ENCODE results near the gene KIAA1217. TPM values are rescaled to one million over a fixed set of nuclear protein-coding genes. Genes with fewer than 3 reads are reported as not detected.
A peak's percentile ranks its signal among the peaks of the same experiment; 100 is the strongest.

Gene KIAA1217
- total and polyA plus RNA-seq, 2 experiments from 2014 or later = 13.3 to 23.1 TPM

DNA sequence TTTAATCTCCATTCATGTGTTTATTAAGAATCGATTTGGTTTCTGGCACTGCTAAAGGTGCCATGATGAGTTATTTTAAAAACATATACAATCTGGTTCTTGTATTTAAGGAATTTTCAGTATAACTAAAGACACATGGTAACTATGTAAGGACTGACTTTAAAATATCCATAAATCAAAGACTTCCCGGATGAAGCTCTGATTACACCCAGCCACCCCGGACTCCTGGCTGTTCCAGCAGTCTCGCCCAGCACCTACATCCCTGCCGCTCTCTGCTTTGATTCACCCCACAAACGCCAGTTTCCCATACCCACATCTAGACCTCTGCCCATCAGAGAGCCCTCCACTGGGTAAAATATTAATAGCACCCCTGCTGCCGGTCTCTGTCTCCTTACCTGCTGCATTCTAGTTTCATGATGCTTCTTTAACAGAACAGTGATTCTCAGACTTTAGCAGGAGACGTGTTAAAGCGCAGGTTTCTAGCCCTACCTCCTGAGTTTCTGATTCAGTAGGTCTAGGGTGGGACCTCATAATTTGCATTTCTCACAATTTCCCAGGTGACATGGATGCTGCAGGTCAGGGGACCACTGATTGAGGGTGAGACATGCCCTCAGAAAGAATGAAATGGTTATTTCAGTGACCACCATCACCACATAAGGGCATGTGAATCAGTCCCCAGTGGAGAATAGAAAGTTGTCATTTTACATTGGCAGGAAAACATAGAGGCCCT, 185.7 kb downstream of the KIAA1217 start:
- Histone ChIP-seq H3K4me1 (ENCODE audit: low read depth) (peaks cover 8% of the 10 kb centered on the region), H3K27me3 (no peaks in the 10 kb centered on the region)
- TF ChIP-seq, protein P1, sequence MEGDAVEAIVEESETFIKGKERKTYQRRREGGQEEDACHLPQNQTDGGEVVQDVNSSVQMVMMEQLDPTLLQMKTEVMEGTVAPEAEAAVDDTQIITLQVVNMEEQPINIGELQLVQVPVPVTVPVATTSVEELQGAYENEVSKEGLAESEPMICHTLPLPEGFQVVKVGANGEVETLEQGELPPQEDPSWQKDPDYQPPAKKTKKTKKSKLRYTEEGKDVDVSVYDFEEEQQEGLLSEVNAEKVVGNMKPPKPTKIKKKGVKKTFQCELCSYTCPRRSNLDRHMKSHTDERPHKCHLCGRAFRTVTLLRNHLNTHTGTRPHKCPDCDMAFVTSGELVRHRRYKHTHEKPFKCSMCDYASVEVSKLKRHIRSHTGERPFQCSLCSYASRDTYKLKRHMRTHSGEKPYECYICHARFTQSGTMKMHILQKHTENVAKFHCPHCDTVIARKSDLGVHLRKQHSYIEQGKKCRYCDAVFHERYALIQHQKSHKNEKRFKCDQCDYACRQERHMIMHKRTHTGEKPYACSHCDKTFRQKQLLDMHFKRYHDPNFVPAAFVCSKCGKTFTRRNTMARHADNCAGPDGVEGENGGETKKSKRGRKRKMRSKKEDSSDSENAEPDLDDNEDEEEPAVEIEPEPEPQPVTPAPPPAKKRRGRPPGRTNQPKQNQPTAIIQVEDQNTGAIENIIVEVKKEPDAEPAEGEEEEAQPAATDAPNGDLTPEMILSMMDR (IDR thresholded peaks at IDR 0.05; ENCODE audit: low read depth, low read length) = no peak

GRCh38 chr10:24396396-24396795, 187.5 kb downstream of the KIAA1217 start:
- no peaks in the 10 kb centered on the region for H3K9me3 ChIP-seq (ENCODE audit: low read depth)
- H3K27ac ChIP-seq = no peak overlapping the region
- peaks cover 8% of the 10 kb centered on the region for H3K4me1 ChIP-seq (ENCODE audit: low read depth)
- H3K27me3 ChIP-seq = no peaks in the 10 kb centered on the region
- TF ChIP-seq, protein P1 (IDR thresholded peaks at IDR 0.05; ENCODE audit: low read depth, low read length) = peak; percentile 18
- DNase-seq (ENCODE audit: low read depth in 1 of 2, low spot score in 1 of 2) = peak in 1 of 2 donors; percentile 11
- H3K4me3 ChIP-seq = no peak overlapping the region
- H3K36me3 ChIP-seq = no peaks in the 10 kb centered on the region

More for the DNA sequence above, 185.7 kb downstream of the KIAA1217 start:
- no peak for DNase-seq (ENCODE audit: low read depth in 1 of 2, low spot score in 1 of 2)
- Histone ChIP-seq H3K27ac (no peak overlapping the region), H3K36me3 (no peaks in the 10 kb centered on the region), H3K4me3 (no peak overlapping the region), H3K9me3 (ENCODE audit: low read depth) (no peaks in the 10 kb centered on the region)

DNA sequence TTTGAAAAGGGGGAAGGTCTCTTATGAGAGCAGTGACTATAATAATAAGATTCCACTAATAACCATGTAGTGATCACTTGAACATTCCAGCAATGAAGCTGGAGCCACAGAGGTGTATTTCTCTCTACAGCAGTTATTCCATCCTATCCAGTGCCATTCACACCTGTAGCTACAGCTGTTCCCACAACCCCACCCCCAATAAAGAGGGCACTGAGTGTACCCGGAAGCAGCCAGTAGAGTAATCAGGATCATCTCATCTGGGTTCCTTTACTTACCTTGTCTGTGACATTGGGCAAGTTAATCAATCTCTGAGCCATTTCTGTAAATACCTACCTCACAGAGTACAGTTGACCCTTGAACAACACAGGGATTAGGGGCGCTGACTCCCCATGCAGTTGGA, 188.7 kb downstream of the KIAA1217 start:
- no peak for DNase-seq (ENCODE audit: low read depth in 1 of 2, low spot score in 1 of 2)
- H3K36me3 ChIP-seq = no peaks in the 10 kb centered on the region
- no peaks in the 10 kb centered on the region for H3K9me3 ChIP-seq (ENCODE audit: low read depth)
- TF ChIP-seq, protein P1 (IDR thresholded peaks at IDR 0.05; ENCODE audit: low read depth, low read length) = no peak
- H3K27me3 ChIP-seq = no peaks in the 10 kb centered on the region
- peaks cover 8% of the 10 kb centered on the region for H3K4me1 ChIP-seq (ENCODE audit: low read depth)
- H3K4me3 ChIP-seq = no peak overlapping the region
- H3K27ac ChIP-seq = no peak overlapping the region

GRCh38 chr10:24404567-24404966, 195.6 kb downstream of the KIAA1217 start:
- H3K27ac ChIP-seq = no peak overlapping the region
- no peaks in the 10 kb centered on the region for H3K4me1 ChIP-seq (ENCODE audit: low read depth)
- H3K9me3 ChIP-seq (ENCODE audit: low read depth) = no peaks in the 10 kb centered on the region
- DNase-seq (ENCODE audit: low read depth in 1 of 2, low spot score in 1 of 2) = no peak
- TF ChIP-seq, protein P1 (IDR thresholded peaks at IDR 0.05; ENCODE audit: low read depth, low read length) = no peak
- H3K27me3 ChIP-seq = no peaks in the 10 kb centered on the region
- H3K4me3 ChIP-seq = no peak overlapping the region
- no peaks in the 10 kb centered on the region for H3K36me3 ChIP-seq

GRCh38 chr10:24405635-24406034, 196.7 kb downstream of the KIAA1217 start:
- H3K4me1 ChIP-seq (ENCODE audit: low read depth) = no peaks in the 10 kb centered on the region
- no peaks in the 10 kb centered on the region for H3K27me3 ChIP-seq
- no peak overlapping the region for H3K4me3 ChIP-seq
- DNase-seq (ENCODE audit: low read depth in 1 of 2, low spot score in 1 of 2) = no peak
- TF ChIP-seq, protein P1 (IDR thresholded peaks at IDR 0.05; ENCODE audit: low read depth, low read length) = no peak
- no peak overlapping the region for H3K27ac ChIP-seq
- no peaks in the 10 kb centered on the region for H3K36me3 ChIP-seq
- H3K9me3 ChIP-seq (ENCODE audit: low read depth) = no peaks in the 10 kb centered on the region

All from cardiac muscle cell (in vitro differentiated cells and primary cell).